GM12873 (cell line): ENCODE measurements around the gene OLA1.

Experiments used
- TF ChIP-seq, protein P1 (sequence below): IDR thresholded peaks from 2 replicates; pipeline ENCODE4 v1.5.1; 2012; ENCODE audit warnings: low read depth, mild to moderate bottlenecking, moderate library complexity, low read length, control low read depth; ENCODE audit not compliant: insufficient read depth; ENCODE audit errors: missing control alignments

OLA1 gene

DNA sequence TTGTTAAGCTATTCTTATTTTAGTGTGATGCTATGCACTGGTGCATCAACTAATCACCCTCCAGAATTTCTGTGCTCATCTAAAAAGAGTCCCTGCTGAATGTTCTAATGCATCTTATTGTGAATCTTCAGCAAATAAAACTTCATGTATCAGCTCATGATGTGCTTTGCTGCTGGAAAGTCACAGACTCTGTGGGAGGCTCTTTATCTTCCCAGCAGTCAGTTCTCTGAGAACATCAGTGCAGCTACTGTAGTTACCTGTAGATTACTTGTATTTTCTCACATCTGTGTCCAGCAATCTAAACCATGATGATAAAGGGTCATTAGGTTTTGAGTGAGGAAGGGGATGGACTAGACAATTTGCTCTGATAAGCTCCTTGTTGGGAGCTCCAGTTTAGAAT, 141.6 kb downstream of the OLA1 start:
- TF ChIP-seq, protein P1, sequence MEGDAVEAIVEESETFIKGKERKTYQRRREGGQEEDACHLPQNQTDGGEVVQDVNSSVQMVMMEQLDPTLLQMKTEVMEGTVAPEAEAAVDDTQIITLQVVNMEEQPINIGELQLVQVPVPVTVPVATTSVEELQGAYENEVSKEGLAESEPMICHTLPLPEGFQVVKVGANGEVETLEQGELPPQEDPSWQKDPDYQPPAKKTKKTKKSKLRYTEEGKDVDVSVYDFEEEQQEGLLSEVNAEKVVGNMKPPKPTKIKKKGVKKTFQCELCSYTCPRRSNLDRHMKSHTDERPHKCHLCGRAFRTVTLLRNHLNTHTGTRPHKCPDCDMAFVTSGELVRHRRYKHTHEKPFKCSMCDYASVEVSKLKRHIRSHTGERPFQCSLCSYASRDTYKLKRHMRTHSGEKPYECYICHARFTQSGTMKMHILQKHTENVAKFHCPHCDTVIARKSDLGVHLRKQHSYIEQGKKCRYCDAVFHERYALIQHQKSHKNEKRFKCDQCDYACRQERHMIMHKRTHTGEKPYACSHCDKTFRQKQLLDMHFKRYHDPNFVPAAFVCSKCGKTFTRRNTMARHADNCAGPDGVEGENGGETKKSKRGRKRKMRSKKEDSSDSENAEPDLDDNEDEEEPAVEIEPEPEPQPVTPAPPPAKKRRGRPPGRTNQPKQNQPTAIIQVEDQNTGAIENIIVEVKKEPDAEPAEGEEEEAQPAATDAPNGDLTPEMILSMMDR: no peak

DNA sequence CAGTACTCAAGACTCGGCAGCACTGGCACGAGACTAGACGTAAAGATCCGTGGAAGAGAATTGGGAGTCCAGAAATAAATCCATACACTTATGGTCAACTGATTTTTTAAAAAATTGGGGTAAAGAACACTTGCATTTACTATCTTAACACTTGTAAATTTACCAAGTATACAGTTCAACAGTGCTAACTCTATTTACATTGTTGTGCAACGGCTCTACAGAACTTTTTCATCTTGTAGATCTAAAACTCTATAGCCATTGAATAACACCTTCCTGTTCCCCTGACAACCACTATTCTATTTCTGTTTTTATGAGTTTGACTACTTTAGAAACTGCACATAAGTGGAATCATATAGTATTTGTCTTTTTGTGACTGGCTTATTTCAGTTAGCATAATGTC, 153.8 kb downstream of the OLA1 start:
- TF ChIP-seq, protein P1: no peak

DNA sequence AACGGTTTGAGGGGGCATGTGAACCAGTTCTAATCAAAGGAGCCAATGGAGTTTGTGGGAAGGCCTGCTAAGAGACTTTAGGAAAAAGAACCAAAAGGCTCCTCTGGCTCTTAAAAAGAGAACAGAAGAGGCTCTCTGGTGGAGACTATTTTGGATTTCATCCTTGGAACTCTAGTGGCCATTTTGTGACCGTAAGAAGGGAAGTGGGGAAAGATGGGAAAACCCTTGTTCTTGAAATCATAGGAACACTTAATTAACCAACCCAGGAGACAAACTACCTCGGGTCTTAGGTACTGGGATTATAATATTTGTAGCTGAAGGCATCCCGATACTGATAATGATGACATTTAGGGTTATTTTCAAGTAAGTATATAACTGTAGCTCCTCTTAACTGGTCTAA, 157.9 kb downstream of the OLA1 start:
- TF ChIP-seq, protein P1: no peak

DNA sequence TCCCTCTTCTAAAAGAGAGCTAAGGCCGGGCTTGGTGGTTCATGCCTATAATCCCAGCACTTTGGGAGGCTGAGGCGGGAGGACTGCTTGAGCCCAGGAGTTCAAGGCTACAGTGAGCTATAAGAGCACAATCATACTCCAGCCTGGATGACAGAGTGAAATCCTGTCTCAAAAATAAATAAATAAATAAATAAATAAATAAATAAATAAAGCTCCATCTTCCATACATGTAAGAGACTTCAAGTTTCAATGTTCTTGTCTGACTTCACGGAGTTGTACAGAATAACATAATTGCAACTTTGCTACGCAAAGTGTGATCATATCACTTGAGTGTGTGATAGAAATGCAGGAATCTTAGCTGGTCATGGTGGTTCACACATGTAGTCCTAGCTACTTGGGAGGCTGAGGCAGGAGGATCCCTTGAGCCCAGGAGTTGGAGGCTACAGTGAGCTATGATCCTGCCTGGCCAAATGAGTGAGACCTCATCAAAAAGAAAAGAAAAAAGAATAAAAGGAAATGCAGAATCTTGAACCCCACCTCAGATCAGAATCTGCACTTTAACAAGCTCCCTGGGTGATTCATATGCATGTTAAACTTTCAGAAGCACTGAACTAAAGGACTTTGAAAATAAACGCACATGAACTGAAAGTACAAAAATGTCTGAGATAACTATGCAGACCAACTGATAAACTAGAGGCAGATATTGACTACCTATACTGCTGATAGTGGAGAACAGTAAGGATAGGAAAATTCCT, 159.4 kb downstream of the OLA1 start:
- TF ChIP-seq, protein P1: no peak

DNA sequence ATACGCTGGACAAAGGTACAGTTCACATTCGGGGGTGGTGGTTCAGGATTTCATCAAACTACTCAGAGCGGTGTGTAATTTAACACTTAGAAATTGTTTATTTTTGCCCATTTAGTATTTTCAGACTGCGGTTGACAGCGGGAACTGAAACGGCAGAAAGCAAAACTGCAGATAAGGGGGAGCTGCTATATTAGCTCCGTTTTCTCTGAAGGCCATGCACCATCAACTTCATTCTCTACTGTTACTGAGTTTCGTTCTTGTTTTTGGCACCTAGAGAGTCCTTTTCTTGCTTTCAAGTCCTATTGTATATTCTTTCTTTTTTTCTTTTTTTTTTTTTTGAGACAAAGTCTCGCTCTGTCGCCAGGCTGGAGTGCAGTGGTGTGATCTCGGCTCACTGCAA, 161.6 kb downstream of the OLA1 start:
- TF ChIP-seq, protein P1: no peak

DNA sequence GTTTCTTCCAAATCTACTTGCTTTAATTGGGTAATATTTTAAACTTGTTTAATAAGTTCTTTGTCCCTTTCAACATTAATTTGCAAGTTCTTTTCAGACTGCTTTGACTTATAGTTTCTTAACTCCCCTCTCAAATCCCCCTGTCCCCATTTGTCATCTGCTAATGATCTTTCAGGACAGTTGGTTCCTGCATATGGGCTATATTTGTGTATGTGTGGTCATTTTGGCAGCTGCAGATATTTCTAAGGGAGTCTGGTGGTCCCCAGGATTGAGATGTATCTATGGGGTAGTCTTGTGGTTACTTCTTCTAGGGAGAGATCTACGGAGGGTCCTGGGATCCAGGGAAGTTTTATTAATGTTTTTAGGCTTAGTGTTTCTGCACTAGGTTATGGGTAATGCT, 162.6 kb downstream of the OLA1 start:
- TF ChIP-seq, protein P1: no peak

DNA sequence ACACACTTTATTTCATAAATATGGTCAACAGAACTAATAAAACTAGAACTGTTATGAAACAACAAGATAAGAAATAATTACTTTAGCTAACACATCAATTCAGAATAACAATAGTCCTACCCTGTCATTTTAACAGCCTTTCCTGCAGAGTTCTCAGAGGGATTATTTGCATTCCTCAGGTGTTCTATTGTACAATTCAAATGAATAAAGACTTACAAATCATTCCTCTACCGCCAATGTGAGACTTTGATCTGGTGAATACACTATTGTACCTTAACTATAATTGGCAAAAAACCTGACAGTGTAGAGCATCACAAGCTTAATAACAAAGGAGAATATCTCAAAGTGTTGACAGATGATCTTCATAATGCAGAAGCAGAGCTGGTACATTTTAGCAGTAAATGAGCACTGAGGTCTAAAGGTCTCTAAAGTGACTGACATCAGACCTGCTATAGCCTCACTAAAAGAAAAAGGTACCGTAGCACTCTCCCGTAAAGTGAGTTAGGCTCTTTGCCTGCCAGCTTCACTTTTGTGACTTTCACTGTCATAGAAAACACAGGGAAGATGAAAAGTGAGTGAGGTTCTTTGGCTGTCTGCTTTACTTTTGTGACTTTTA, 164.4 kb downstream of the OLA1 start:
- TF ChIP-seq, protein P1: no peak
